SHP77 (cell line): ENCODE results near the gene CGB5.

Source experiments
- DNase-seq, 2 experiments: peaks; one replicate each; lab custom pipeline; 2025; lab: John Stamatoyannopoulos, UW

CGB5 gene

GRCh38 chr19:49086296-49086695 lies 42.6 kb downstream of the CGB5 start:
- no peak for DNase-seq

- DNase-seq, result no peak
Observed at GRCh38 chr19:49091391-49092038, 47.9 kb downstream of the CGB5 start.

- DNase-seq, result no peak
Observed at GRCh38 chr19:49092686-49093085, 49.0 kb downstream of the CGB5 start.
